NCI-H460 (cell line): ENCODE measurements around the gene PADI3. TPM values are rescaled to one million over a fixed set of nuclear protein-coding genes. Genes with fewer than 3 reads are reported as not detected.
"Not testable (repeated sequence)": the region's sequence is repeated elsewhere in the genome, so short reads cannot be mapped to it uniquely, and the experiment has no call there.

ENCODE experiments used
- DNase-seq: peaks from one replicate; pipeline ENCODE4 v3.0.0-alpha.2; 2016; ENCODE audit warnings: low read depth; ENCODE audit errors: extremely low read depth
- small RNA-seq, 2 experiments: library from RNA; depleted of rRNA; stranded (forward); fragments of <200 nt; gene quantifications; one replicate each; pipeline ENCODE3, GENCODE V24; 2014
- total RNA-seq: library from RNA; depleted of rRNA; stranded (reverse); fragments of >200 nt; shearing (Covaris generic); gene quantifications from 2 replicates; pipeline ENCODE4 v1.2.3, GENCODE V29; 2014; rRNA removed

The PADI3 gene
- total RNA-seq, 1 experiment from 2014 or later: not detected

GRCh38 chr1:17321857-17322390 is 73.0 kb downstream of the PADI3 start:
- DNase-seq: not testable (repeated sequence)

DNA sequence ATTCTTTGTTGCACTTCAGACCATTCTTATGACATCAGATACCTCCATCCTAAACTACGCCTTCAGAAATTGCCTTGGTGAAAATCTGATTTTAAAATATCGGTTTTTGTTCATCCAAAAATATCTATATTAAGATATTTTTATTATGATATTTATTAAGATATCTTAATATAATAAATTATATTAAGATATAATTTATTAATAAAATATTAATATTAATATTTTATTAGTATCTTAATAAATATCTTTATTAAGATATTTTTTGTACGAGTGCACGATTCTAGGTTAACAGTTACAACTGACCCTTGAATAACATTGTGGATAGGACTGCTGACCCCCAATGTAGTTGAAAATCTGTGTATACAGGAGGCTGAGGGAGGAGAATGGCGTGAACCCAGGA is 80.0 kb downstream of the PADI3 start:
- no peak for DNase-seq

DNA sequence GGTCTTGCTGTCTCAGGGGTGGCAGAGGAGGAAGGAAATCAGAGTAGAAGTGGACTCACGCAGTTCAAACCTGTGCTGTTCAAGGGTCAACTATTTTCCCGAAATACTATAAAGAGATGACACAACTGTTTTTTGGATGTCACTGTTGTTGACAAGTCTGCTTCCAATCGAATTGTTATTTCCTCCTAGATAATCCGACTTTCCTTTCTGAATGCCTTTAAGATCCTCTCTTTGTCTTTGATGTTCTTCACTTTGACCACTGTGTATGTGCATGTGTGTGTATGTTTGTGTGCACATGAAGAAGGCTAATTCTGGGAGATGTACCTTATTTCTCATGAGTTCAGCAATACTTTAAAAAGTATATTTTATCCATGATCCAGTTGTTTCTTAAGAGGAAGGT is 80.7 kb downstream of the PADI3 start:
- DNase-seq: no peak

DNA sequence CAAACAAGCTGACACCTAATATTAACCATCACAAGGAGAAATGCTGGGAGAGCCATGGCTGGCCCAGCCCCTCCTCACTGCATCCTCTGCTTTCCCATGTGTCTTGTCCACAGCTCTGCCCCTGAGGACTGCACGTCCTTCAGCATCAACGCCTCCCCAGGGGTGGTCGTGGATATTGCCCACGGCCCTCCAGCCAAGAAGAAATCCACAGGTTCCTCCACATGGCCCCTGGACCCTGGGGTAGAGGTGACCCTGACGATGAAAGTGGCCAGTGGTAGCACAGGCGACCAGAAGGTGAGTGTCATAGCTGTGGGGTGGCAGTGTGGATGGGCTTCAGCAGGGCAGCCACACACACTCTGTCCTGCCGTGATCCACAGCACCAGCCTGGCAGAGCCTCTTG is 82.0 kb downstream of the PADI3 start:
- no peak for DNase-seq

DNA sequence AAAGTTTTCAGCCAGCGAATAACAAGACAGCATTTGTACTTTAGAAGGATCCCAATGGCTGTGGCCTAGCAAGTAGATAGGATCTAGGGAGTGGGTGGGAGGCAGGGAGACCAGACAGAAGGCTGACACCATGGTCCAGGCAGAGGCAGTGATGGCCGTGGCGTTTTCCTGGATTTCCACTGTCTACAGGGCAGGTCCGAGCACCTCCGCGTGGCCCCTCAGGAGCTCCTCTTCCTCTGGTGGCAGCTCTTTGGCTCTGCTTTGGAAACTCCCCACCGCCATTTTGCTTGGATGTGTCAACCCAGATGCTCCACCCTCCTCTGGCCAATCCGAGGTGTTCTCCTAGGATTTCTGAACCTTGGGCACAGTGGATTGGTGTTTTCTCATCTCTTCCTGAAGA is 84.2 kb downstream of the PADI3 start:
- no peak for DNase-seq

Small RNA genes within 50 kb of the gene (small RNA-seq; reads per million reads assigned to genes)
- 0 reads per million in 2 experiments for gene MIR3972

Other genes starting within 250 kb of the PADI3 start
- gene ATP13A2, start 237.2 kb upstream of the PADI3 start, total RNA-seq: 23.2 and 30.9 TPM in 2 replicates
- 233 and 251 TPM in 2 replicates for gene SDHB, start 195.1 kb upstream of the PADI3 start, total RNA-seq
- gene PADI2, start 129.6 kb upstream of the PADI3 start, total RNA-seq: 0.10 TPM in 1 of 2 replicates, not detected in the other
- gene PADI1, start 44.0 kb upstream of the PADI3 start, total RNA-seq: not detected in 2 replicates
- not detected in 2 replicates for gene PADI4, start 59.1 kb downstream of the PADI3 start, total RNA-seq
- gene PADI6, start 123.1 kb downstream of the PADI3 start, total RNA-seq: not detected in 2 replicates
- 72.6 and 75.0 TPM in 2 replicates for gene RCC2, start 190.6 kb downstream of the PADI3 start, total RNA-seq